ENCODE measurements around the gene QRFP. TPM values are rescaled to one million over a fixed set of nuclear protein-coding genes. Genes with fewer than 3 reads are reported as not detected.

Gene QRFP
- total RNA-seq, 1 experiment from 2014 or later, result not detected

DNA sequence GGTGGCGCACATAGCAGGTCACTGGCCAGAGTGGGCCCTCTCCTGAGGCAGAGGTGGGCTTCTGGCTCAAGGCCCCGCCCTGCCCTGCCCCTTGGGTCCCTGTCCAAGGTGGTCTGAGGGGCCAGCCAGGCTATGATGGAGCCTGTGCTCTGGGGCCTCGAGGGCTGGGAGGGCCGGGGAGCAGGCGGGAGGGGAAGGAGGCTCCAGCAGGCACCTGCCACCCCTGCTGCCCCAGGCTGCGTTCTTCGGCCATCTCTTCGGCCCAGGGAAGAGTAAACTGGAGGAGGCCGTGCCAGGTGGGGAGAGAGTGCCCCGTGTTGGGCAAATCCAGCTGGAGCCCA, 27.8 kb upstream of the QRFP start:
- no peak overlapping the region for H2BK120ac ChIP-seq (ENCODE audit: low read depth, low read length, poor library complexity, severe bottlenecking)
- Mint-ChIP-seq H3K36me3 (ENCODE audit: insufficient read depth in 1 of 3, low read depth in 3 of 3) (no peaks in the 10 kb centered on the region), H3K27me3 (ENCODE audit: low read depth) (no peaks in the 10 kb centered on the region; the same call in 1 of the 2 replicates), H3K4me1 (peaks cover 8 to 28% of the 10 kb centered on the region in 2 experiments), H3K27ac (no peak overlapping the region), H3K9me3 (no peaks in the 10 kb centered on the region), H3K4me3 (no peak overlapping the region)
- H2AFZ ChIP-seq (ENCODE audit: low read length), result no peak overlapping the region
- no peak overlapping the region for H3K56ac ChIP-seq (ENCODE audit: insufficient read length, low read depth, low read length)
- H3K79me1 ChIP-seq (ENCODE audit: insufficient read depth, low read depth, low read length, poor library complexity, severe bottlenecking), result no peaks in the 10 kb centered on the region
- no peak overlapping the region for H3K9ac ChIP-seq (ENCODE audit: extremely low read depth, insufficient read length, low read length)
- H3K9me3 ChIP-seq (ENCODE audit: control insufficient read depth, low read depth, low read length), result no peaks in the 10 kb centered on the region
- H4K91ac ChIP-seq (ENCODE audit: insufficient read length, low read depth, low read length), result no peak overlapping the region
- TF ChIP-seq, protein P1, sequence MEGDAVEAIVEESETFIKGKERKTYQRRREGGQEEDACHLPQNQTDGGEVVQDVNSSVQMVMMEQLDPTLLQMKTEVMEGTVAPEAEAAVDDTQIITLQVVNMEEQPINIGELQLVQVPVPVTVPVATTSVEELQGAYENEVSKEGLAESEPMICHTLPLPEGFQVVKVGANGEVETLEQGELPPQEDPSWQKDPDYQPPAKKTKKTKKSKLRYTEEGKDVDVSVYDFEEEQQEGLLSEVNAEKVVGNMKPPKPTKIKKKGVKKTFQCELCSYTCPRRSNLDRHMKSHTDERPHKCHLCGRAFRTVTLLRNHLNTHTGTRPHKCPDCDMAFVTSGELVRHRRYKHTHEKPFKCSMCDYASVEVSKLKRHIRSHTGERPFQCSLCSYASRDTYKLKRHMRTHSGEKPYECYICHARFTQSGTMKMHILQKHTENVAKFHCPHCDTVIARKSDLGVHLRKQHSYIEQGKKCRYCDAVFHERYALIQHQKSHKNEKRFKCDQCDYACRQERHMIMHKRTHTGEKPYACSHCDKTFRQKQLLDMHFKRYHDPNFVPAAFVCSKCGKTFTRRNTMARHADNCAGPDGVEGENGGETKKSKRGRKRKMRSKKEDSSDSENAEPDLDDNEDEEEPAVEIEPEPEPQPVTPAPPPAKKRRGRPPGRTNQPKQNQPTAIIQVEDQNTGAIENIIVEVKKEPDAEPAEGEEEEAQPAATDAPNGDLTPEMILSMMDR (conservative IDR thresholded peaks at IDR 0.05), result no peak
- H2BK12ac ChIP-seq (ENCODE audit: insufficient read length, low read depth, low read length), result no peak overlapping the region
- no peak for DNase-seq
- H3K18ac ChIP-seq (ENCODE audit: insufficient read length, low read depth, low read length), result no peak overlapping the region
- H4K8ac ChIP-seq (replicated peaks; ENCODE audit: insufficient read length, low read depth, low read length), result no peak overlapping the region
- no peak overlapping the region for H3K14ac ChIP-seq (ENCODE audit: insufficient read depth, low read length)
- no peak overlapping the region for H3K23ac ChIP-seq (ENCODE audit: insufficient read length, low read depth, low read length)
- H3T11ph ChIP-seq (ENCODE audit: low read length), result no peak overlapping the region
- WGBS (ENCODE audit: extremely low coverage, insufficient read length, low lambda C conversion rate), result no CpG with 5 or more reads among the region's 10 CpGs
- no peak overlapping the region for H3K4me2 ChIP-seq (ENCODE audit: insufficient read depth, insufficient read length, low read length)
- H2AK5ac ChIP-seq (ENCODE audit: insufficient read length, low read length), result no peak overlapping the region
- H3K27ac ChIP-seq (ENCODE audit: insufficient read length, low read depth, low read length), result no peak overlapping the region
- no peaks in the 10 kb centered on the region for H4K20me1 ChIP-seq (ENCODE audit: control insufficient read depth, insufficient read depth, insufficient read length)
- H2BK5ac ChIP-seq (ENCODE audit: insufficient read length, low read length), result no peak overlapping the region
- H2BK20ac ChIP-seq (ENCODE audit: low read depth, low read length, poor library complexity, severe bottlenecking), result no peak overlapping the region
- no peak overlapping the region for H4K5ac ChIP-seq (ENCODE audit: insufficient read length, low read depth, low read length)
- H3K4me1 ChIP-seq (ENCODE audit: insufficient read depth, low read length), result no peaks in the 10 kb centered on the region
- H2BK15ac ChIP-seq (ENCODE audit: low read depth, low read length), result no peak overlapping the region
- no peak overlapping the region for H3K4ac ChIP-seq (ENCODE audit: low read depth, low read length)
- H3K79me2 ChIP-seq (ENCODE audit: insufficient read depth, low read length), result no peaks in the 10 kb centered on the region
- no peaks in the 10 kb centered on the region for H3K27me3 ChIP-seq (ENCODE audit: insufficient read depth, low read length)
- no peaks in the 10 kb centered on the region for H3K23me2 ChIP-seq (ENCODE audit: insufficient read length, low read depth, low read length, poor library complexity, severe bottlenecking)
